Right cardiac atrium (tissue), 5 donors: ENCODE measurements around the gene PEF1. TPM values are rescaled to one million over a fixed set of nuclear protein-coding genes. Genes with fewer than 3 reads are reported as not detected.
A peak's percentile ranks its signal among the peaks of the same experiment; 100 is the strongest.

Source experiments
- ATAC-seq, 2 donors: fragments of 200-7000 bp; cut with Tn5 transposase; one replicate each; pipeline versions ENCODE4 v1.8.0 to v1.9.1; 2020; ENCODE audit warnings: moderate library complexity in 2 of 2, mild to moderate bottlenecking in 1 of 2
- DNase-seq, 3 donors: peaks; one replicate each; pipeline ENCODE4 v3.0.0-alpha.2; 2020
- H3K27ac ChIP-seq: one replicate; pipeline ENCODE4 v1.5.1; 2013; ENCODE audit warnings: mild to moderate bottlenecking, low read length, control low read depth, moderate library complexity
- H3K27me3 ChIP-seq: one replicate; pipeline ENCODE4 v1.6.1; 2013; ENCODE audit not compliant: control insufficient read depth, insufficient read depth
- H3K4me1 ChIP-seq: one replicate; pipeline ENCODE4 v1.6.1; 2013; ENCODE audit warnings: low read length; ENCODE audit not compliant: control insufficient read depth, insufficient read depth
- H3K4me3 ChIP-seq: one replicate; pipeline ENCODE4 v1.5.1; 2013; ENCODE audit warnings: low read length, control low read depth
- H3K9me3 ChIP-seq: one replicate; pipeline ENCODE4 v1.6.1; 2013; ENCODE audit warnings: low read length; ENCODE audit not compliant: control insufficient read depth
- WGBS: extraction: QIAGEN DNeasy Blood & Tissue Kit; methylation state at CpG from one replicate; pipeline ENCODE4 v1.1.7; 2013; 5-methylcytosine and 5-hydroxymethylcytosine counted together
- intact Hi-C, 4 donors: fragments of 100-400 bp; cut with DNase I; formaldehyde crosslinking; loops; one replicate each; pipeline versions ENCODE4 v1.11.0 to v1.14.0; 2022 to 2023
- polyA plus RNA-seq: library from polyadenylated mRNA; stranded (reverse); fragments of 200-250 nt; gene quantifications from one replicate; pipeline ENCODE4 v1.2.3, GENCODE V29; 2013
- total RNA-seq, 4 donors: library from RNA; stranded (reverse); fragmentation: NEBNext Ultra II Directional; extraction: Animal tissue kit (Norgen Biotek cat#: 25700); gene quantifications; one replicate each; pipeline ENCODE4 v1.2.1, GENCODE V29; 2021
- donor health status: healthy with polysubstance abuse.
- donor health status: DM: no; HTN: yes; CAD: no.
- donor health status: DM: no; HTN: no; CAD: no.
- donor health status: DM: no; HTN: yes; CAD: no; lungs with severe emphysema.
- donor health status: DM: yes; HTN: yes; CAD: no.

The PEF1 gene
- total and polyA plus RNA-seq, 5 donors = 38.6 to 47.7 (median 42.5) TPM

DNA sequence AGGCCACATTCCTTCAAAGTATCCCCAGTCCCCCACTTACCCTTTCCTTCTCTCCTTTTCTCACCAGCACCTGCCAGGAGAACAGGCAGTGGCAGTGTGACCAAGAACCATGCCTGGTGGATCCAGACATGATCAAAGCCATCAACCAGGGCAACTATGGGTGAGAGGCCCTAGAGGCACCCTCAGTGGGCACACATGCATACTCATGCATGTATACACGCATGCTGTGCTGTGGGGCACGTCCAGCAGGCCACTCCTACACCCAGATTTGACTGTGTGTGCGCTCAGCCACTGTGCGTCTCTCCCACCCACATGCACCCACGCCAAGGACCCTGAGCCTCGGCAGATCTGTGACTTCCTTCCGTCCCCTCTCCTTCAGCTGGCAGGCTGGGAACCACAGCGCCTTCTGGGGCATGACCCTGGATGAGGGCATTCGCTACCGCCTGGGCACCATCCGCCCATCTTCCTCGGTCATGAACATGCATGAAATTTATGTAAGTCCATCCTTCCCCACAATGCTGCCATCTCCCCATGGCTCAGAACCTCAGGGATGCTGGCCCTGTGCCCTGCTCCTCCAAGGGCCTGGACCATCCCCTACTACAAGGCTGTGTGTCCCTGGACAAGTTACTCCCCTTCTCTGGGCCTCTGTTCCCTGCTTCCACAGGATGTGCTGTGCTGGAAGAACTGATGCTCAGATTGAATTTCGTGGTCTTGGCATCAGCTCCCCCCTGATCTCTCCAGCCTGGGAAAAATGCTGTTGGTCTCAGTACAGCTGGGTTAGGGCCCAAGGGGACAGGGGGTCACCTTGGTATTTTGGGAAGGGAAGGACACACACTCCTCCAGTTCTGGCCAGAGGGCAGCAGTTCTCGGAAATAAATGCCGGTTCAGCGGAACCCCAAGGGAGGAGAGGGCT is 61.3 kb downstream of the PEF1 start:
- intact Hi-C loops = no loop called here
- H3K27ac ChIP-seq = peak overlapping the region; percentile 81
- DNase-seq (peak in 1 of 3 donors; percentile 71), ATAC-seq (peak; percentile 1 to 2)
- peaks cover 27% of the 10 kb centered on the region for H3K4me1 ChIP-seq
- WGBS = 63% methylated on average over 16 of the region's 16 CpGs
- no peak overlapping the region for H3K4me3 ChIP-seq
- H3K27me3 ChIP-seq = no peaks in the 10 kb centered on the region
- H3K9me3 ChIP-seq = no peaks in the 10 kb centered on the region

DNA sequence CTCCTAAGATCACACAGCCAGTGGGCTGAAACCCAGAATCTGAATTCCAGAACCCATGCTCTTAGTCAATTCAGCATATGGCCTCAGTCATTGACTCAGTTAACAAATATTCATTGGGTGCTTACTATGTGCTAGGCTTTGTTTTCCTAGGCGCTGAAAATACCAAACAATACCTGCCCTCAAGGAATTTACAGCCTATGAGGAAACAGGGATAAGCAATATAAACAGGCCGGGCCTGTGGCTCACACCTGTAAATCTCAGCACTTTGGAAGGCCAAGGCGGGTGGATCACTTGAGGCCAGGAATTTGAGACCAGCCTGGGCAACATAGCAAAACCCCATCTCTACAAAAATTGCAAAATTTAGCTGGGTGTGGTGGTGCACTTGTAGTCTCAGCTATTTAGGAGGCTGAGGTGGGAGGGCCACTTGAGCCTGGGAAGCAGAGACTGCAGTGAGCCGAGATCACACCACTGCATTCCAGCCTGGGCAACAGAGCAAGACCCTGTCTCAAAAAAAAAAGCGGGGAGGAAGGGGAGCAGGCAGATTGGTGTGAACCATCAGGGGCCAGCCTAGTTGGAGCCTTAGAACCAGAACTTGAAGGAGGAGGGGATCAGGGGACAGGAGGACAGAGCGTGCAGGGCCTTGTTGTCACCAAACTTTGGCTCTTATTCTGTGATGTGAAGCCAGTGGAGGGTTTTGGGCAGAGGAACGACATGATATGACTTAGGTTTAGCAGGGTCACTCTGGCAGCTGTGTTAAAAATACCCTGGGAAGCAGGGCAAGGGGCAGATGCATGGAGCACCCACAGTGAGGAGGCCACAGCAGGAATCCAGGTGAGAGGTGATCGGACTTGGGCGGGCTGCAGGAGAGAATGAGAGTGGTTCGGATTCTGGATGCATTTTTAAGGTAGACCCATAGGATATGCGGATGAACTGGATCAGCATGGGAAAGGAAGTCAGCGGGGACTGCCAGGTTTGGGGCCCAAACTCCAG is 62.6 kb downstream of the PEF1 start:
- DNase-seq (no peak), ATAC-seq (no peak)
- Histone ChIP-seq H3K27ac (peak overlapping the region; percentile 80), H3K27me3 (no peaks in the 10 kb centered on the region), H3K9me3 (no peaks in the 10 kb centered on the region), H3K4me3 (no peak overlapping the region), H3K4me1 (peaks cover 21% of the 10 kb centered on the region)
- WGBS = 70% methylated on average over 12 of the region's 12 CpGs
- intact Hi-C loops = no loop called here

DNA sequence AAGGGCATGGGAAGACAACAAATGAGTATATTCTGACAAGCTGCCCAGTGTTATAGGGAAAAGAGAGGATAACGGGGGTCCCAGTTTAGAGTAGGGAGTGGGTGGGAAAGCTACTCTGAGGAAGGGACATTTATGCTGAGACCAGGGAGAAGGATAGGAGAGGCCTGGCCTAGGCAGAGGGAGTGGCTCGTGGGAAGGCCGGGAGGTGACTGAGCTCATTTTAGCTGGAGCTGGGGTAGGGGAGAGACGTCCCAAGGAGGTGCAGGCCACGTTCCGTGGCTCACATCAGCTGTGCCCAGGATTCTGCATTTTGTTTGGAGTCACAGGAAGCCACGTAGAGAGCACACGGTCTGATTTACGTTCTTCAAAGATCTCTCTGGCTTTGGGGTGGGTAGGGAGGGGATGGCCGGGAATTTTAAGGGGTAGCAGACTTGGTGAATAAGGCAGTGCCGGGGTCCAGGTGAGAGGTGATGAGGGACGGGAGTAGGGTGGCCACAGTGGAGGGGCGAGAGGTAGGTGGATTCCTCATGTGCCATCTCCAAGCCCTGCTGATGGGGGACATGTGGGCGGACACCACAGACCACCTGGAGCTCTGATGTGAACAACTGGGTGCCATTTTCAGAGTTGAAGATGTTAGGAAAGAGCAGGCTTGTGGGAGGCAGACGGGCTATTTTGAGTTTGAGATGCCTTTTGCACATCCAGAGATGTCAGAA is 63.6 kb downstream of the PEF1 start:
- no peak for DNase-seq
- H3K27me3 ChIP-seq = no peaks in the 10 kb centered on the region
- H3K4me1 ChIP-seq = peaks cover 21% of the 10 kb centered on the region
- H3K27ac ChIP-seq = peak overlapping the region; percentile 71
- H3K4me3 ChIP-seq = peak overlapping the region; percentile 4
- 70% methylated on average over 15 of the region's 15 CpGs for WGBS
- ATAC-seq = no peak
- no peaks in the 10 kb centered on the region for H3K9me3 ChIP-seq
- intact Hi-C loops = no loop called here

DNA sequence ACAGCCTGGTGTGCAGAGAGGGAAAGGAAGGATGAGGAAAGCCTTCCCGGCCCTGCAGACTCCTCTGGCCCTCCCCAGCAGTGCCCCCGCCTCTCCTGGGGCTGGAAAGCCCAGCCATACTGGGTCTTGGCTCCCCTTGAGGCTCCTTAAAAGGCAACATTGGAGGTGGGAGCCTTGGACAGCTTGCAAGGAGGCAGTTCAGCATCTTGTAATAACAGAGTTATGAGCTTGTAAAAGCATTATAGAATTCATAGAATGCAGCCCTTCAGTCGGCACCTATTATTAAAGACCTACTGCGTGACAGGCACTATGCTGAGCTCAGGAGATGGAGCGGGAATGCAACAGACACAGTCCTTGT is 64.2 kb downstream of the PEF1 start:
- intact Hi-C loops = no loop called here
- H3K27me3 ChIP-seq = no peaks in the 10 kb centered on the region
- H3K27ac ChIP-seq = peak overlapping the region; percentile 71
- DNase-seq = no peak
- H3K9me3 ChIP-seq = no peaks in the 10 kb centered on the region
- 50% methylated on average over 5 of the region's 5 CpGs for WGBS
- ATAC-seq = no peak
- H3K4me3 ChIP-seq = peak overlapping the region; percentile 4
- peaks cover 21% of the 10 kb centered on the region for H3K4me1 ChIP-seq

Other genes starting within 250 kb of the PEF1 start
- gene SERINC2, start 231.7 kb downstream of the PEF1 start, total RNA-seq = 1 to 10 TPM; 1.3 to 1.7 (median 1.4) TPM
- gene SERINC2, start 231.7 kb downstream of the PEF1 start, polyA plus RNA-seq = 2.5 TPM
- gene TINAGL1, start 68.4 kb downstream of the PEF1 start, total RNA-seq = 100 to 1,000 TPM in 3 of 4 donors, 10 to 100 TPM in 1; 94.7 to 141 (median 122) TPM
- 186 TPM for gene TINAGL1, start 68.4 kb downstream of the PEF1 start, polyA plus RNA-seq
- gene HCRTR1, start 27.2 kb downstream of the PEF1 start, total RNA-seq = under 1 TPM in 2 of 4 donors, not detected in 2; 0.14 to 0.37 TPM
- 0.18 TPM for gene HCRTR1, start 27.2 kb downstream of the PEF1 start, polyA plus RNA-seq
- 10 to 100 TPM; 40.6 to 50.5 (median 50.3) TPM for gene COL16A1, start 59.1 kb upstream of the PEF1 start, total RNA-seq
- 37.4 TPM for gene COL16A1, start 59.1 kb upstream of the PEF1 start, polyA plus RNA-seq
- 10 to 100 TPM; 11.8 to 14.8 (median 13.1) TPM for gene ADGRB2, start 119.5 kb upstream of the PEF1 start, total RNA-seq
- gene ADGRB2, start 119.5 kb upstream of the PEF1 start, polyA plus RNA-seq = 18.2 TPM
- gene SPOCD1, start 171.1 kb upstream of the PEF1 start, total RNA-seq = under 1 TPM in 3 of 4 donors, not detected in 1; 0.15 to 0.25 (median 0.17) TPM
- gene SPOCD1, start 171.1 kb upstream of the PEF1 start, polyA plus RNA-seq = 0.09 TPM